DMS153 treated with DMSO at 0.1 percent for 48 hours (cell line): ENCODE measurements around the gene PCDHGB6.
"Not testable (repeated sequence)": the region's sequence is repeated elsewhere in the genome, so short reads cannot be mapped to it uniquely, and the experiment has no call there.

Source experiments
- DNase-seq: peaks from one replicate; lab custom pipeline; 2025; ENCODE audit not compliant: unreplicated experiment; lab: John Stamatoyannopoulos, UW

The PCDHGB6 gene

GRCh38 chr5:141407790-141408505 is at the start of gene PCDHGB6:
Gene PCDHGB6 (plus strand): TSS chr5:141408021. CDS start chr5:141408203, 182 bp downstream.
- not testable (repeated sequence) for DNase-seq

GRCh38 chr5:141359790-141360426 is 47.9 kb upstream of the PCDHGB6 start, which contains the start of gene PCDHGB2:
Gene PCDHGB2 (plus strand): TSS chr5:141359994. CDS start chr5:141360136, 142 bp downstream.
- DNase-seq = no peak

GRCh38 chr5:141360685-141361084 is 47.1 kb upstream of the PCDHGB6 start:
- no peak for DNase-seq

- DNase-seq = no peak
Measured at GRCh38 chr5:141362719-141363118, 45.1 kb upstream of the PCDHGB6 start.

- no peak for DNase-seq
Measured at GRCh38 chr5:141363952-141364660, 43.7 kb upstream of the PCDHGB6 start, which contains the start of gene PCDHGA5. Gene PCDHGA5 (plus strand): TSS chr5:141364162. CDS start chr5:141364331, 169 bp downstream.

- DNase-seq = no peak
Measured at GRCh38 chr5:141366016-141366896, 41.6 kb upstream of the PCDHGB6 start.

- DNase-seq = no peak
Measured at GRCh38 chr5:141369994-141370848, 37.6 kb upstream of the PCDHGB6 start, which contains the start of gene PCDHGB3. Gene PCDHGB3 (plus strand): TSS chr5:141370242. CDS start chr5:141370395, 153 bp downstream.

- DNase-seq = no peak
Measured at GRCh38 chr5:141371572-141372475, 36.0 kb upstream of the PCDHGB6 start.

- no peak for DNase-seq
Measured at GRCh38 chr5:141373673-141374317, 34.0 kb upstream of the PCDHGB6 start, which contains the start of gene PCDHGA6. Gene PCDHGA6 (plus strand): TSS chr5:141373891. CDS start chr5:141374084, 193 bp downstream.

- DNase-seq = no peak
Measured at GRCh38 chr5:141374627-141375026, 33.2 kb upstream of the PCDHGB6 start.

GRCh38 chr5:141375444-141376155 is 32.2 kb upstream of the PCDHGB6 start:
- not testable (repeated sequence) for DNase-seq

- DNase-seq = no peak
Measured at GRCh38 chr5:141382469-141383294, 25.1 kb upstream of the PCDHGB6 start, which contains the start of gene PCDHGA7. Gene PCDHGA7 (plus strand): TSS chr5:141382742. CDS start chr5:141382900, 158 bp downstream.

- DNase-seq = no peak
Measured at GRCh38 chr5:141383345-141383744, 24.5 kb upstream of the PCDHGB6 start.

GRCh38 chr5:141384471-141385267 is 23.2 kb upstream of the PCDHGB6 start:
- no peak for DNase-seq

- DNase-seq = not testable (repeated sequence)
Measured at GRCh38 chr5:141387557-141388311, 20.1 kb upstream of the PCDHGB6 start, which contains the start of gene PCDHGB4. Gene PCDHGB4 (plus strand): TSS chr5:141387698. CDS start chr5:141387885, 187 bp downstream.
